Fibroblast of villous mesenchyme (primary cell): ENCODE results near the gene TEAD1. TPM values are rescaled to one million over a fixed set of nuclear protein-coding genes. Genes with fewer than 3 reads are reported as not detected.

Experiments
- DNase-seq: peaks from one replicate; pipeline ENCODE4 v3.0.0-alpha.2; 2010; ENCODE audit warnings: low read depth
- H3K4me3 ChIP-seq: 2 replicates; pipeline ENCODE4 v1.5.1; 2011; ENCODE audit warnings: low read depth, mild to moderate bottlenecking, low read length
- CTCF ChIP-seq: IDR thresholded peaks from 2 replicates; pipeline ENCODE4 v1.5.1; 2012; ENCODE audit warnings: low read depth, mild to moderate bottlenecking, low read length; ENCODE audit not compliant: insufficient read depth
- total RNA-seq: library from RNA; depleted of rRNA; stranded (reverse); fragments of >200 nt; gene quantifications from 2 replicates; pipeline ENCODE4 v1.2.3, GENCODE V29; 2012

The TEAD1 gene
- total RNA-seq, 1 donor: 244 TPM

GRCh38 chr11:12682737-12683500 is 8.7 kb downstream of the TEAD1 start:
- DNase-seq: peak; percentile 73
- no peak for TF ChIP-seq CTCF
- no peak overlapping the region for H3K4me3 ChIP-seq

- H3K4me3 ChIP-seq: no peak overlapping the region
- peak; percentile 94 for DNase-seq
- no peak for TF ChIP-seq CTCF
These were observed 9.7 kb downstream of the TEAD1 start for GRCh38 chr11:12683874-12684273.

- no peak for DNase-seq
- no peak overlapping the region for H3K4me3 ChIP-seq
- TF ChIP-seq CTCF: no peak
These were observed 10.1 kb downstream of the TEAD1 start for GRCh38 chr11:12684315-12684714.

GRCh38 chr11:12684816-12685215 is 10.6 kb downstream of the TEAD1 start:
- H3K4me3 ChIP-seq: no peak overlapping the region
- no peak for DNase-seq
- TF ChIP-seq CTCF: no peak

GRCh38 chr11:12685229-12685628 is 11.0 kb downstream of the TEAD1 start:
- DNase-seq: no peak
- H3K4me3 ChIP-seq: no peak overlapping the region
- no peak for TF ChIP-seq CTCF

GRCh38 chr11:12686246-12687060 is 12.2 kb downstream of the TEAD1 start:
- TF ChIP-seq CTCF: no peak
- no peak for DNase-seq
- no peak overlapping the region for H3K4me3 ChIP-seq
